Femur (tissue), 1 donor: ENCODE results near the gene FRYL.
"Not testable (repeated sequence)": the region's sequence is repeated elsewhere in the genome, so short reads cannot be mapped to it uniquely, and the experiment has no call there.

Experiments used
- DNase-seq: peaks from one replicate; pipeline ENCODE4 v3.0.0-alpha.2; 2017

Gene FRYL

DNA sequence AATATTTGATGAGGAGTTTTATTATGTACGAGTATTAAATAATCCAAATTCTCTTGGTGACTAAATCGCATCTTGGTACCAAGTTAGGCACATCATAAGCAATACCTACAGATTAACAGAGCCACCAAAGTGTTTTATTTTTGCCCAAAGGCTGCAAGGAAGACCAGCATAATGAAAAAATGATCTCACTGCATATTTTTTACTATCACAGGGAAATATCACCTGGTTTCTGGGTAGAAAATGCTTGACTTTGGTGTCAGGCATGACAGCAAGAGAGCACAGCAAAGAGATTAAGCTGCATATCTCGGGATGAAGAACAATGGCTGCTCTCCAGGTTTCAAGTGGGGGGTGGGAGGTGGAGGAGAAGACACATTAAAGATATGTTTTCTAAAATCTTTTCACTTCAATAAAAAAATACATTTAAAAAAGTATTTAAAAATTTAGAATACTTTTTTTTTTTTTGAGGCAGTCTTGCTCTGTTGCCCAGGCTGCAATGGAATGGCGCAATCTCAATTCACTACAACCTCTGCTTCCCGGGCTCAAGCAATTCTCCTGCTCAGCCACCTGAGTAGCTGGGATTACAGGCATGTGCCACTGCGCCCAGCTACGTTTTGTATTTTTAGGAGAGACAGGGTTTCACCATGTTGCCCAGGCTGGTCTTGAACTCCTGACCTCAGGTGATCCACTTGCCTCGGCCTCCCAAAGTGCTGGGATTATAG, 86.1 kb downstream of the FRYL start:
- no peak for DNase-seq

DNA sequence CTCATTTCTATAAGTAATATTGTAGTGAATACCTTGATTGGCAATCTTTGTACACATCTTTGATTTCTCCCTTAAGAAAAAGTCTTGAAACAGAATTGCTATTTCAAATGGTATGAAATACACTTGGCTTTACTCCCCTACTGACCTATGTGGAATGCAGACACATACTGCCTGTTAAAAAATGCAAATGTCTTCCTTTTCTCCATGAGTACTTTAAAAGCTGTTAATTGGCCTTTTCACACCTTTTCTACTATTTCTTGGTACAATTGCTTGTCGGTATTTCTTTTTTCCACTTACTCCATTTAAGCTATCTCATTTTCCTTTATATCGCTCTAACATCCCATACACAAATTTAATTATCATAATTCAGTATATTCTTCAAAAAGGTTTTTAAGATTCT, 87.2 kb downstream of the FRYL start:
- DNase-seq = no peak

DNA sequence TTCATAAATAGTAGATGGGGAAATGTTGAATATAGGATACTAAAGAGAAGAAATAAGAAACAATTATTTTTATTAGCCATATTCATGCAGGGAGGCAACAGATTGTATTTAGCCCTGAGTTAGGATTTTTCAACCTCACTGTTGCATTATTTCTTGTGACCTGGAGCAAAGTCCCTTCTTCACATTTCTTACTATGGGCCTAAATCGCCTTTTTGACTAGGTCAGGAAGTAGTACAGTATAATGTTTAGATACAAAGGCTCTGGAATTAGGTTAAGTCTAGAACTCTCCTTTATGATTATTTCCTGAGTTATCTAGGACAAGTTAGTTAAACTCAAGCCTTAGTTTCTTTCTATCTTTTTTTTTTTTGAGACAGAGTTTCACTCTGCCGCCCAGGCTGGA, 88.0 kb downstream of the FRYL start:
- DNase-seq = no peak

DNA sequence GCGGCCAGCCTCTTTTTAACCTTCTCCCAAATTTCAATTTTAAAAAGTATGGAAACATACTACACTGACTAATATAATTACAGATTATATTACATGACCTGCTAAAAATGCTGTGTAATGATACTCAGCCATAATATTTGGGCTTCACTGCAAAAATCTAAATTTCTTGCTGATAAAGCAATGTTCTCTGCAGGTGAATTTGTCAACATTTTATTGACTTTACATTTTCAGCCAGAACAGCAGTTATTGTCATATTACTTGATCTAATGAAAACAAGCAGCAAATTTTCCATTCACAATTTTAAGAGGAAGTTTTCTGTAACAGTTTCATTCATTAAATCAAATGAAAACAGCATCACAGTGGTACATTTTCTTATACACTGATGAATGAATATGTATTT, 91.1 kb downstream of the FRYL start:
- no peak for DNase-seq

DNA sequence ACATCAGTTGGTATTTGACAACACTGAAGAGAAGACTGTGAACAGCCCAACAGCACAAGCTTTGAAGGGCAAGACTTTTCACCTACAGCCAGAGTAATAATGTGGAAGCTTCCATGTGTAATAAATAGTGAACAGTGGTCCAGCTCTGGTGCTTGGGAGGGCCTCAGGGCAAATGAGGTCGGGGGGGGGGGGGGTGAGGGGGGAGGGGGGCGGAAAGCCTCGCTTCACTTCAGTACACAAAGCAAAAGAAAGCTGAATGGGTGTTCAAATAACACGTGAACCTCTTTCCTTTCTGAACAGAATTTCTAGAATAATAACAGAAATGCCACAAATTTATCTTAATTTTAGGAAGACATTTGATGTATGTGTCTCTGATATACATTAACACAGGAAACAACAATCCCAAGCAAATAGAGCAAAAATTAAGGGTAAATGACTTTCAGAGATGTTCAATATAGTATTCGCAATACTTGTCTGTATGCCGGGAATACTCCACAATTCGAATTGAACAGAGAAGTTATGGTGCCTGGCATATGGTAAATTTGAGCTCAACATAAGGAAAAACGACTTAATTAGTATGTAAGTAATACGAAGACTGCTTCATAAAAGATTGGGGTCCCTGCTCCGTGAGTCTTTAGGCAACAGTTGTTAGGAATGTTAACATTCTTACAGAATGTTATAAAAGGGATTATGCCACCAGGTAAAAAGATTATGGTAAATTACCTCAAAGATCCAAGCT, 92.6 kb downstream of the FRYL start:
- DNase-seq = no peak

DNA sequence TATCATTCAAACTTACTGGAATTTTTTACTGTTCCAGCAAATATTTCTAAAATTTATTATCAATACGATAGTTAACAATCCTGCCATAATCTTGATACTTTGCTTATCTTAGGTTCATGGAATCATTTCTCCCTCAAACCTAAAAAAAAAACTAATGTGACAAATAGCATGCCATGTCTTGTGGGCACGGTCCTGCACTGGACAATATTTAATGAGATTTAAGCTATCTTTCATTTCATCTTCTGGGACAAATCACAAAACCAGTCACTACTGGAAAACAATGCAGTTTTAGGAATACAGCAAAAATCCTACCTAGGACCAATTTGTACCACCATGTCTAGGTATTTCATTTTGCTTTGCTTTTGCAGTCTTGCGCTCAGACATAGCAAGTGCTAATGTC, 93.7 kb downstream of the FRYL start:
- DNase-seq = no peak

DNA sequence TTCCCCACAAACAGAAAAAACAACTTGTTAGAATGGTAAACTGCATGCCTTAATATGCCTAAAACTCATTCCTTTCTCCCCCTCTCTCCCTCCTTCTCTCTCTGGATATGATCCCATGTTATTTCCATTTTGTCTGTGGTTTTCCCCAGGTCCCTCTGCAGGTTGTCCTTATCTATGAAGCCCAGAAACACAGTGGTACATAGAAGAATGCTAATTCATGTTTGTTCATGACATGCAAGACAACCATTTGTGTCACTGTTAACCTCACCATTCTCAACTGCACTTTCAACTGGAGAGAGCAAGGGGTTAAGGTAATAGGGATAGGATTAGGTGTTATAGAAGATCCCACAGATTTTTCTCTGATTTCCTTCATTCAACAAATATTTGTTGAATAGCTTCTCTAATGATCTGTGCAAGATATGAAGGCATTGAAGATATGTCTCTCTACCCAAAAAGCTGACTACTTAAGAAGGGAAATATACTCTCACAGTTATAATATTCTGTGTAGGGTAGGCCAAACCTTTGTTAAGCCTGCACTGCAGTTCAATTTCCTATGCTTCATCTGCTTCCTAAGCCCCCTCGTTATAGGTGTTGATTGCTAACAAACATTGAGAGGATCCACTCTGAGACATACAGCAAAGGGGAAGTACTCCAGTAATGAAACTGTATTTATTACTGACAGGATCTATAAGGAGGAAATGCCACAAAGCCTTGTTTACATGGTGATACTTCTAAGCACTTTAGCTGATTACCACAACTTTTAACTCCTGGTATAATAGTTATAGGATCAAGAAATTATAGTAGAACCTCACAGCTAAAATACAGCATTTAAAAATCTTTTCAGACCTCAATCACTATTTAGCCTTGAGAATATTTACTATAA, 96.1 kb downstream of the FRYL start:
- DNase-seq = no peak

DNA sequence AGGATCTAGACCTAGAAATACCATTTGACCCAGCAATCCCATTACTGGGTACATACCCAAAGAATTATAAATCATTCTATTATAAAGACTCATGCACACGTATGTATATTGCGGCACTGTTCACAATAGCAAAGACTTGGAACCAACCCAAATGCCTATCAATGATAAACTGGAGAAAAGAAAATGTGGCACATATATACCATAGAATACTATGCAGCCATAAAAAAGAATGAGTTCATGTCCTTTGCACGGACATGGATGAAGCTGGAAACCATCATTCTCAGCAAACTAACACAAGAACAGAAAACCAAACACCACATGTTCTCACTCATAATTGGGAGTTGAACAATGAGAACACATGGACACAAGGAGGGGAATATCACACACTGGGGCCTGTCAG, 97.2 kb downstream of the FRYL start:
- not testable (repeated sequence) for DNase-seq

DNA sequence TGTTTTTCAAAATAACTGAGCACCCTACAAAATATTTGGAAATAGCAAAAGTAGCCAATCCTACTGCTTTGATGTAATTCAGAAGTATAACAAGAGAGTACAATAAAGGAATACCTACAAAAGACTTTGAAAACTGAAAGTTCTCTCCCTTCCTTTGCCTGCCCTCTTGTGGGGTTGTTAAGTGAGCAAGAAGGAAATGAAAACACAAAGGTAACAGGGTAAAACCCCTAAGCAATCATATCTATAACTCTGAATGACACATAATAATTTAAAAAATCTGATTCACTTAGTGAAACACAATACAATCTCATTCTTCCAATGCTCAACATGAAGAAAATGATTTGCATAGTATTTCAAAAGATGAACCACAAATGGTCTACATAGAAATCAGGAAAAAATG, 98.2 kb downstream of the FRYL start:
- DNase-seq = no peak

DNA sequence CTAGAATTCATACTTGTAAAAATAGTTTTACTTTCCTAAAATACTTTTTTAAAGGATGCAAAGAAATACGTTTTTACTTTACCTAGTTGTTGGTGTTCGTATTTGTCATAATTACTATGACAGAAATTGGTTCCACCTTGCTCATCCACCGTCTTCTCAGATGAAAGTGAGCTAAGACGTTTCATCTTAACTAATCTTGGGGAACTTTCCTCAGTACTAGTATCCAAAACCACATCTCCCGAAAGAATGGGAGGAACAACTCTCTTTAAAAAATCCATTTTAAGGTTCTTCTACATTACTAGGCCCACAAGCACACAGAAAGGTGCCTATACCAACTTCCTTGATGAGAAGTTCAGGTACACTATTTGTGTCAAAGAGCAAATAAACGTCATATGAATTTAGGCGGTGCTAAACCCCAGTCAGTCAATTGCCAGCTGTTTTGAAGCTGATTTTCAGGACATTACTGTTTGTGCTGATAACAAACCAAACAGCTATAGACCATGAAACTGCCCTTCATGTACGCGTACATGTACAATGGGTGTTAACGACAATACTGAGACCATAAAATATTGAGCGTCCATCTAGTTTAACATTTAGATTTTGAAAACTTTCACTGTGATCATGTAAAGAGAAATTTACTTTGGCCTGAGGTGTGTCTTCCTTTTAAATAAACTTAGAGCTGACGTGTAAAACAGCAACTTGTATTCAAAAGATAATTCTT, 99.1 kb downstream of the FRYL start:
- DNase-seq = no peak

DNA sequence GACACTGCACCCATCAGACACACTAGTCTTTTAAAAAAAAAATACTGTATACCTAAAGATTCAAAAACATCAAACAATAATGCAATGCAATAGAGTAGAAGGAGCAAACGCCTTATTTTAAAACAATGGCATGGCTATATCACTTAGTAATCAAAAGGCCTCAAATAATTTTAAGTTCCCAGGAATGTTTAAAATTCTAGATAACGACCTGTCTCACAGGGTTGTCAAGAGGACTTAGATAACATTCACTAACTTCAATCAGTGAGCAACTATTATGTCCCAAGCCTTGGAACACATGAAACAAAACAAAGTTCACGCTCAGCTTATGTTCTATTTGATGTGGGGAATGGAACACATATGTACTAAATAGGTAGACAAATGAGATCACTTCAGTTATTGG, 106.5 kb downstream of the FRYL start:
- DNase-seq = no peak

DNA sequence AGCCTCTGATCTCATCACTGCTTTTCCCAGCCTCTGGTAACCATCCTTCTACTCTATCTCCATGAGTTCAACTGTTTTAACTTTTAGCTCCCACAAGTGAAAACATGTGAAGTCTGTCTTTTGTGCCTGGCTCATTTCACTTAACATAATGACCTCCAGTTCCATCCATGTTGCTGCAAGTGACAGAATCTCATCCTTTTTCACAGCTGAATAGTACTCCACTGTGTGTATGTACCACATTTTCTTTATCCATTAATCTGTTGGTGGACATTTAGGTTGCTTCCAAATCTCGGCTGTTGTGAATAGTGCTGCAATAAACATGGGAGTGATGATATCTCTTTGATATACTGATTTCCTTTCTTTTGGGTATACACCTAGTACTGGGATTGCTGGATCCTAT, 109.5 kb downstream of the FRYL start:
- no peak for DNase-seq

DNA sequence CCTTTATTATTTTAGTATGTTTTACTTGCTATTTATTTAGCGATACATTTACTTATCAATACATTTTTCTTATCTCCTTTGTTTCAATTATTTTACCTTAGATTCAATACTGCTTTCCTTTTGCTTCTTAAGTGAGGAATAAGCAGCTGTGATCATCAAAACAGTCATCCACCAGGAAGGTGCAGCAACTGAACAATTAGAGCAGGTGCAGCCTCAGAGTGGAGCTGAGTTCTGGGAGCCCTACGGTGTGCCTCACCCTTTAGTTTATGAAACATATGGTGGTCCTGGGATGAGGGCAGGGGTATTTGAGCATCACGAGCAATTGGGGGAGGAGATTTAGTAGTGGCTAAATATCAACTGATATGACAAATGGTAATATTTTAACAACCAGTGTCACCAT, 111.0 kb downstream of the FRYL start:
- no peak for DNase-seq

DNA sequence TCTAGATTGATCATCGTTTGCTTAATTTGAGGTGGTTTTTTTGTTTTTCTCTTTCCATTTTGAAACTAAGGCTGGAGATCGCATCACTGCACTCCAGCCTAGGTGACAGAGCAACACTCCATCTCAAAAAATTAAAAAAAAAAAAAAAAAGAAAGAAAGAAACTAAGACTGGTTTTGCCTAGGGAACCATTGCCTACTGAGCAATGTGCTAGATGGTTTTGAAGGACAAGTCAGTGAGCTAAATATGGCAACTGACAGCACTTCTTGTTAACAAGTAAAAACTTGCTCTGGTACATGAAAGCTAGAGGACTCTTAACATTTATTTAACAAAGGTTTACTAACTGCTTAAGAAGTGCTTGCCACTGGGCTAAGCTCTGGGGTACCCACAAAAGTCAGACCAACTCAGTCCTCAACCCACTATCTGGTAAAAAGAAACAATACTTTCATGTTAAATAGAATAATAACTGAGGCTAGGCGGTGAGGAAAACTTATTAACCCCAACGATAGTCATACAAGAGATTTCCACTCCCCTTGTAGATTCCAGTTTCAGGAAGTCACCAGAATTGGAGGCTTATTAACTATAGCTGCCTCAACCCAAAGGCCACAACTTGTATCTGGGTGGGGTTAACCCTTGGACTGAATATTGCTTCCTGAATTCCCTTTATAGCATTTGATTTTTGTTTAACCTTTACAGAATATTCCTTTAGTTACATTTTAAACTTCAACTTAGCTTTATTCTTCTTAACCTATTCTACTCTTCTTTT, 111.6 kb downstream of the FRYL start:
- no peak for DNase-seq

DNA sequence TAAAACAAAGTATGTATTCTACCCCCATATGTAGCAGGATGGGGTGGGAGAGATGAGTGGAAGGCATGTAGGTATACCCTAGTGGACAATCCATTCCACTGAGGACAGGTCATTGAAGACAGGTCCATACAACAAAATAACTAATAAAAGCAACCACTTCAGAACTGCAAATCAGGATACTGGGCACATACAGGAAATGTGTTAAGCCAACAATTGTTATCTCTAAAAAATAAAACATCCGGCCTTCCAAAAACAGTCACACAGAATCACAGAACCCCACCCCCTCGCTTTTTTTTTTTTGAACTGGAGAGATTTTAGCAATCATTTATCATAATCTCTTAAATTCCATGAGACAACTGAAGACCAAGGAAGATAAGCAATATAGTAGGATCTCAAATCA, 112.9 kb downstream of the FRYL start:
- DNase-seq = no peak

DNA sequence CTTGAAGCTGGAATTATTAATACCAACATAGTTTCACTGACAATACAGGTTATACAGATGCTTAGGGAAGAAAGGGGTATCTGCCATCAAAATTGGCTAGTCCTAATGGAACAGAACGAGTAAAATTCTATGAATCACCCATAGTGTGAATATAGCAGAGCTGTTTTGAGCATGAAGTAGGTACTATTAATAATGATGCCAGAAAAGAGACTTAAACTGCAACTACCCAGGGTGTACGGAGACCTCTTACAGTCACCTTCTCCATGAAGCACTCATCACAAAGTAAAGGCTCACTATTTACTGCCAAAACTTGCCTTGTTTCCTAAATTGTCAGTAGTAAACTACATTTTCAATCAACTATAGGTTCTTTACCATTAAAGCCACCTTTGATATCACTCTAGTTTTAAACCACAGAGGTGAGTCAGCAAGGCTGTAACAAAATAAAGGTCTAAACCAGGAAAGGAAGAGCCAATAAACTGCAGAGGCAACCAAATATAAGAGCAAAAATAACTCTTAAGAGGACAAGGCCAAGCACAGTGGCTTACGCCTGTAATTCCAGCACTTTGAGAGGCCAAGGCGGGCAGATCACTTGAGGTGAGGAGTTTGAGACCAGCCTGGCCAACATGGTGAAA, 114.4 kb downstream of the FRYL start:
- no peak for DNase-seq

DNA sequence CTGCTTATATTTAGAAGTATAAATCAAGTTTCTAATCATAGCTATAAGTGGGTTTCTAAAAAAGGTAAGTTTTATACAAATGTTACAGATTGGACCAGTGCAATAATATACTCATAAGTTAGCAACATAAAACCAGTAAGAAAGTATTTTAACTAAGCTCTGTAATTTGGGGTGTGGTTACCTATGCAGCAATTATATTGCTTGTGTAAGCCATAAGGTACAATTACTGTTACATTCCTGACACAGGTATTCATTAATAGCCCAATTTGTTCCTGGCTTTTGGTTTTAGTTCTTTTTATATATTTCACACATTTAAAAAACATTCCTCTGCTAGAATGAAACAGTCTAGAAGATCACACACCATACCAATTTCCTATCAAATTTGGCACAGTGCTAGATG, 115.1 kb downstream of the FRYL start:
- no peak for DNase-seq

DNA sequence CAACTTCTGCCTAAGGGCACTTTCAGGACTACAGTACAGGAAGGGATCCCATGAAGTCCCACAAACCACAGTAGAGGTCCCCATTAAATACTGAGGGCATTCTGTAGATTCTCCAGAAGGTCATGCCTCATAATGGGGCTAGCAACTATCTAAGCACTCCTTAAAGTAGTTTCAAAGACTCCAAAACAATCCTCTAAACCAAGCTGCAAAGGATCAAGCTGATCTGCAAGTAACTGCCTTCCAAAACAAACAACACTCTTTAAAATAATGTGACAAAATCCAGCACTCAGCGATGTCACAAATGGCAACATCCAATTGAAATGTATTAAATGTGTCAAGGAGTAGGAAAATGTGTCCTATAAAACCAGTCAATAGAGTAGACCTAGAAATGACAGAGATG, 118.7 kb downstream of the FRYL start:
- no peak for DNase-seq

DNA sequence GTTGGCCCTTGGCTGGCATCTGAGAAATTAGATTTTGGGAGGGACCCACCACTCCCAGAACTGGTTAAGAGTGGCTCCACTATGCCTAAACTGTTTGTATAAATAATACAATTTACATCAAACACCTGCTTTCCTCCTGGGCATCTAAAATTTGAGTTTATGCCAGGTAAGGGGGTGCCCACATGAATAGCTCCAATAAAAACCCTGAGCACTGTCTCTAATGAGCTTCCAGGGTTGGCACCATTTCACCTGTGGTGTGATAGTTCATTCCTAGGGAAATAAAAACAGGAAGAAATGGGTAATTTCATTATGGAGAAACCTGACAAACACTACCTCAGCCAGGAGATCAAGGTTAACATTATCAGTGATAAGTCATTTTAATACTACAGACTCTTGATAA, 119.7 kb downstream of the FRYL start:
- no peak for DNase-seq

DNA sequence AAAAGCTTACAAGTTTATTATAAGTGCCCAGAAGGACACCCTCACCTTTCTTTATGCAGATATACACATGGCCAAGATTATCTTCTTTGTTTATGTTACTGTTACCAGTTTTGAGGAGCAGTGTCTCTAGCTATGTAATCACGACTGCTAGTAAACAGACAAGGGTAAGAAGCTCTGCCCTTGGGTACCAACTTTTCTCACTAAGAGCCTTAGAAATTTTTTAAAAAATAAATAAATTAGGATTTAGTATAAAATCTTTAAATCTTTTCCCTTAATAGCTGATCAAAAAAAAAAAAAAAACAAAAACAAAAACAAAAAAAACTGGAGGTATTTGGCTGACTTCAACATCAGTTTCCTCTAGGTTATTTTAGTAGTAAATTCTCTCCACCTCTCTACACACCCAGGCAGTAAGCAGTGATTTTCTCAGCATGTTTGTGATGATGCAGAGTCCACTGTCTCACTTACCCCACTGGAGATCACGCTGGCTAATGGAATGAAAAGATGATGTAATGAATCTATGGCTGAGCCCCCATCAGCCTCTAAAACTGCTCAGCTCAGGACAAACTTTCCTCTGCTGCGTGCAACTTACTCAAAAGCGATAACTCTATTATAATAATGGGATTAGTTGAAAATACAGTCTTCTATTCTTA, 125.9 kb downstream of the FRYL start:
- DNase-seq = no peak
